HCT116 (cell line): Measurements from ENCODE around the gene ACER1.

Experiments used
- EGR1 ChIP-seq: IDR thresholded peaks from 2 replicates; pipeline ENCODE4 v1.6.1; 2012; ENCODE audit warnings: low read depth
- ELF1 ChIP-seq: IDR thresholded peaks from 2 replicates; pipeline ENCODE4 v1.6.1; 2012; ENCODE audit warnings: low read depth, borderline replicate concordance
- EZH2 ChIP-seq: fragments of 200-600 bp; sonication (generic); IDR thresholded peaks from 2 replicates; pipeline ENCODE4 v1.6.1; 2017; ENCODE audit warnings: antibody characterized with exemption, mixed run types
- EZH2phosphoT487 ChIP-seq: fragments of 200-600 bp; IDR thresholded peaks from 2 replicates; pipeline ENCODE4 v1.6.1; 2018; ENCODE audit warnings: antibody characterized with exemption, borderline replicate concordance
- JUND ChIP-seq: IDR thresholded peaks from 2 replicates; pipeline ENCODE4 v1.6.1; 2012
- POLR2A ChIP-seq: IDR thresholded peaks from 2 replicates; pipeline ENCODE4 v1.7.0; 2011; ENCODE audit warnings: borderline replicate concordance; ENCODE audit not compliant: insufficient read depth, insufficient read length; ENCODE audit errors: extremely low read depth
- POLR2AphosphoS5 ChIP-seq: IDR thresholded peaks from 2 replicates; pipeline ENCODE4 v1.6.1; 2011; ENCODE audit warnings: mild to moderate bottlenecking, low read depth, low read length, moderate library complexity
- SIN3A ChIP-seq: IDR thresholded peaks from 2 replicates; pipeline ENCODE4 v1.6.1; 2012; ENCODE audit warnings: low read depth
- YY1 ChIP-seq: IDR thresholded peaks from 2 replicates; pipeline ENCODE4 v1.6.1; 2011; ENCODE audit warnings: low read length, low read depth, moderate library complexity, mild to moderate bottlenecking; ENCODE audit not compliant: insufficient replicate concordance; ENCODE audit errors: extremely low read depth
- TF ChIP-seq, protein P1 (sequence below): IDR thresholded peaks from 2 replicates; pipeline ENCODE4 v1.6.1; 2012
- TF ChIP-seq, protein P2 (sequence below): IDR thresholded peaks from 2 replicates; pipeline ENCODE4 v1.6.1; 2012
- TF ChIP-seq, protein P3 (sequence below), 3 experiments: fragments of 200-600 bp in 1 of 3; sonication (generic) in 1 of 3; IDR thresholded peaks in 2 of 3; conservative IDR thresholded peaks in 1 of 3; 2 replicates each; pipeline ENCODE4 v1.5.1; 2012 to 2017; ENCODE audit warnings: low read depth in 2 of 3, low read length in 2 of 3, antibody characterized with exemption in 1 of 3, borderline replicate concordance in 1 of 3, control low read depth in 1 of 3, mild to moderate bottlenecking in 1 of 3, mixed read lengths in 1 of 3, mixed run types in 1 of 3, moderate library complexity in 1 of 3; ENCODE audit not compliant: insufficient read depth in 1 of 3
- TF ChIP-seq, protein P4 (sequence below): IDR thresholded peaks from 2 replicates; pipeline ENCODE4 v1.6.1; 2011; ENCODE audit warnings: mild to moderate bottlenecking, low read length, moderate library complexity; ENCODE audit not compliant: insufficient replicate concordance; ENCODE audit errors: extremely low read depth
- TF ChIP-seq, protein P5 (sequence below): IDR thresholded peaks from 2 replicates; pipeline ENCODE4 v1.6.1; 2012; ENCODE audit warnings: low read depth

DNA sequence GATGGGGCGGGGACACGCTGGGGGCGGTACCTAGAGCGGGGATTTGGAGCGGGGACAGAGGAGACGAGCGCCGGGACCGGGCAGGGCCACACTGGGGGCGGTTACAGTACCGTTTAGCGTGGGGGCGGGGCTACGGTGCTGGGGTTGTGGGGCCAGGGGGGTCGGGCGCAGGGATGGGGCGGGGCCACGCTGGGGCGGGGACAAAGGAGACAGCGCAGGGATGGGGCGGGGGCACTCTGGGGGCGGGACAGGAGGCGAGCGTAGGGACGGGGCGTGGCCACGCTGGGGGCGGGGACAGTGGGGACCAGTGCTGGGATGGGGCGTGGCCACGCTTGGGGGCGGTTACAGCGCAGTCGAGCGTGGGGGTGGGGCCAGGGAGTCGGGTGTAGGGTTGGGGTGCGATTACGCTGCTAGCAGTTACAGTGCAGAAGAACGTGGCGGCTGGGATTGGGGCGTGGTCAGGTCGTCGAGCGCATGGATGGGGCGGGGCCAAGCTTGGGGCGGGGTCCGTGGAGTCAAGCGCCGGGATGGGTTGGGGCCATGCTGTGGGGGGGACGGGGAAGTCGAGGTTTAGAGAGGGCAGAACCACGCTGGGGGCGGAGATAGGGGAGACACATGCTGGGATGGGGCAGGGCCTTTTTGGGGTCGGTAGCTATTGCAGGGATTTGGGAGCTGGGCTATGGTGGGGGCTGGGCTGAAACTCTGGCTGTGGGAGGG lies 39.8 kb upstream of the ACER1 start:
- no peak for TF ChIP-seq EZH2phosphoT487
- TF ChIP-seq SIN3A, result no peak
- TF ChIP-seq YY1, result no peak
- TF ChIP-seq, protein P1, sequence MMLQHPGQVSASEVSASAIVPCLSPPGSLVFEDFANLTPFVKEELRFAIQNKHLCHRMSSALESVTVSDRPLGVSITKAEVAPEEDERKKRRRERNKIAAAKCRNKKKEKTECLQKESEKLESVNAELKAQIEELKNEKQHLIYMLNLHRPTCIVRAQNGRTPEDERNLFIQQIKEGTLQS, result no peak
- TF ChIP-seq, protein P2, sequence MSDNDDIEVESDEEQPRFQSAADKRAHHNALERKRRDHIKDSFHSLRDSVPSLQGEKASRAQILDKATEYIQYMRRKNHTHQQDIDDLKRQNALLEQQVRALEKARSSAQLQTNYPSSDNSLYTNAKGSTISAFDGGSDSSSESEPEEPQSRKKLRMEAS, result peak; percentile 49
- TF ChIP-seq, protein P3, sequence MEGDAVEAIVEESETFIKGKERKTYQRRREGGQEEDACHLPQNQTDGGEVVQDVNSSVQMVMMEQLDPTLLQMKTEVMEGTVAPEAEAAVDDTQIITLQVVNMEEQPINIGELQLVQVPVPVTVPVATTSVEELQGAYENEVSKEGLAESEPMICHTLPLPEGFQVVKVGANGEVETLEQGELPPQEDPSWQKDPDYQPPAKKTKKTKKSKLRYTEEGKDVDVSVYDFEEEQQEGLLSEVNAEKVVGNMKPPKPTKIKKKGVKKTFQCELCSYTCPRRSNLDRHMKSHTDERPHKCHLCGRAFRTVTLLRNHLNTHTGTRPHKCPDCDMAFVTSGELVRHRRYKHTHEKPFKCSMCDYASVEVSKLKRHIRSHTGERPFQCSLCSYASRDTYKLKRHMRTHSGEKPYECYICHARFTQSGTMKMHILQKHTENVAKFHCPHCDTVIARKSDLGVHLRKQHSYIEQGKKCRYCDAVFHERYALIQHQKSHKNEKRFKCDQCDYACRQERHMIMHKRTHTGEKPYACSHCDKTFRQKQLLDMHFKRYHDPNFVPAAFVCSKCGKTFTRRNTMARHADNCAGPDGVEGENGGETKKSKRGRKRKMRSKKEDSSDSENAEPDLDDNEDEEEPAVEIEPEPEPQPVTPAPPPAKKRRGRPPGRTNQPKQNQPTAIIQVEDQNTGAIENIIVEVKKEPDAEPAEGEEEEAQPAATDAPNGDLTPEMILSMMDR (IDR thresholded peaks at IDR 0.05 in 2 of 3, conservative IDR thresholded peaks at IDR 0.05 in 1 of 3; ENCODE audit: borderline replicate concordance in 1 of 3, insufficient read depth in 1 of 3, low read depth in 2 of 3, low read length in 2 of 3), result no peak
- no peak for TF ChIP-seq POLR2A
- no peak for TF ChIP-seq JUND
- TF ChIP-seq, protein P4, sequence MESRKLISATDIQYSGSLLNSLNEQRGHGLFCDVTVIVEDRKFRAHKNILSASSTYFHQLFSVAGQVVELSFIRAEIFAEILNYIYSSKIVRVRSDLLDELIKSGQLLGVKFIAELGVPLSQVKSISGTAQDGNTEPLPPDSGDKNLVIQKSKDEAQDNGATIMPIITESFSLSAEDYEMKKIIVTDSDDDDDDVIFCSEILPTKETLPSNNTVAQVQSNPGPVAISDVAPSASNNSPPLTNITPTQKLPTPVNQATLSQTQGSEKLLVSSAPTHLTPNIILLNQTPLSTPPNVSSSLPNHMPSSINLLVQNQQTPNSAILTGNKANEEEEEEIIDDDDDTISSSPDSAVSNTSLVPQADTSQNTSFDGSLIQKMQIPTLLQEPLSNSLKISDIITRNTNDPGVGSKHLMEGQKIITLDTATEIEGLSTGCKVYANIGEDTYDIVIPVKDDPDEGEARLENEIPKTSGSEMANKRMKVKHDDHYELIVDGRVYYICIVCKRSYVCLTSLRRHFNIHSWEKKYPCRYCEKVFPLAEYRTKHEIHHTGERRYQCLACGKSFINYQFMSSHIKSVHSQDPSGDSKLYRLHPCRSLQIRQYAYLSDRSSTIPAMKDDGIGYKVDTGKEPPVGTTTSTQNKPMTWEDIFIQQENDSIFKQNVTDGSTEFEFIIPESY, result no peak
- TF ChIP-seq POLR2AphosphoS5, result peak; percentile 39; the same call in 1 of the 2 replicates
- no peak for TF ChIP-seq EZH2
- TF ChIP-seq, protein P5, sequence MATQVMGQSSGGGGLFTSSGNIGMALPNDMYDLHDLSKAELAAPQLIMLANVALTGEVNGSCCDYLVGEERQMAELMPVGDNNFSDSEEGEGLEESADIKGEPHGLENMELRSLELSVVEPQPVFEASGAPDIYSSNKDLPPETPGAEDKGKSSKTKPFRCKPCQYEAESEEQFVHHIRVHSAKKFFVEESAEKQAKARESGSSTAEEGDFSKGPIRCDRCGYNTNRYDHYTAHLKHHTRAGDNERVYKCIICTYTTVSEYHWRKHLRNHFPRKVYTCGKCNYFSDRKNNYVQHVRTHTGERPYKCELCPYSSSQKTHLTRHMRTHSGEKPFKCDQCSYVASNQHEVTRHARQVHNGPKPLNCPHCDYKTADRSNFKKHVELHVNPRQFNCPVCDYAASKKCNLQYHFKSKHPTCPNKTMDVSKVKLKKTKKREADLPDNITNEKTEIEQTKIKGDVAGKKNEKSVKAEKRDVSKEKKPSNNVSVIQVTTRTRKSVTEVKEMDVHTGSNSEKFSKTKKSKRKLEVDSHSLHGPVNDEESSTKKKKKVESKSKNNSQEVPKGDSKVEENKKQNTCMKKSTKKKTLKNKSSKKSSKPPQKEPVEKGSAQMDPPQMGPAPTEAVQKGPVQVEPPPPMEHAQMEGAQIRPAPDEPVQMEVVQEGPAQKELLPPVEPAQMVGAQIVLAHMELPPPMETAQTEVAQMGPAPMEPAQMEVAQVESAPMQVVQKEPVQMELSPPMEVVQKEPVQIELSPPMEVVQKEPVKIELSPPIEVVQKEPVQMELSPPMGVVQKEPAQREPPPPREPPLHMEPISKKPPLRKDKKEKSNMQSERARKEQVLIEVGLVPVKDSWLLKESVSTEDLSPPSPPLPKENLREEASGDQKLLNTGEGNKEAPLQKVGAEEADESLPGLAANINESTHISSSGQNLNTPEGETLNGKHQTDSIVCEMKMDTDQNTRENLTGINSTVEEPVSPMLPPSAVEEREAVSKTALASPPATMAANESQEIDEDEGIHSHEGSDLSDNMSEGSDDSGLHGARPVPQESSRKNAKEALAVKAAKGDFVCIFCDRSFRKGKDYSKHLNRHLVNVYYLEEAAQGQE, result no peak
- TF ChIP-seq ELF1, result no peak
- no peak for TF ChIP-seq EGR1
